K562 (cell line): ENCODE data around the gene TMC8. TPM values are rescaled to one million over a fixed set of nuclear protein-coding genes. Genes with fewer than 3 reads are reported as not detected.

ENCODE experiments used
- FOXA3 ChIP-seq, 2 experiments: fragments of 450-650 bp in 1 of 2; sonication (generic) in 1 of 2; formaldehyde crosslinking; IDR thresholded peaks in 1 of 2; conservative IDR thresholded peaks in 1 of 2; 2 replicates each; pipeline versions ENCODE4 v1.4.0 to v1.8.0; 2020 to 2022; ENCODE audit warnings: mild to moderate bottlenecking in 2 of 2, missing genetic modification reagents in 1 of 2
- GATAD2B ChIP-seq: fragments of 450-650 bp; IDR thresholded peaks from 2 replicates; pipeline ENCODE4 v1.6.1; 2017; ENCODE audit warnings: mild to moderate bottlenecking, borderline replicate concordance
- ILK ChIP-seq: fragments of 450-650 bp; IDR thresholded peaks from 2 replicates; pipeline ENCODE4 v1.6.1; 2016; ENCODE audit warnings: missing genetic modification characterization, low read depth, mild to moderate bottlenecking, missing compliant biosample characterization, moderate library complexity, borderline replicate concordance
- JUN ChIP-seq, 2 experiments: sonication (generic) in 1 of 2; formaldehyde crosslinking in 1 of 2; IDR thresholded peaks; 2 replicates each; pipeline versions ENCODE4 v1.6.1 to v1.8.0; 2012 to 2022; ENCODE audit warnings: borderline replicate concordance in 2 of 2, mild to moderate bottlenecking in 2 of 2, improper control_type of control experiment in 1 of 2, low read depth in 1 of 2, low read length in 1 of 2, missing genetic modification reagents in 1 of 2
- MCM7 ChIP-seq, 2 experiments: fragments of 450-650 bp; IDR thresholded peaks; 2 replicates each; pipeline ENCODE4 v1.6.1; 2016 to 2018
- MYC ChIP-seq, 2 experiments: fragments of 250-450 bp in 1 of 2; sonication (Bioruptor Pico) in 1 of 2; IDR thresholded peaks; 2 replicates each; pipeline versions ENCODE4 v1.5.1 to v1.6.1; 2012 to 2021; ENCODE audit warnings: low read depth in 2 of 2, borderline replicate concordance in 1 of 2, improper control_type of control experiment in 1 of 2, low read length in 1 of 2, mild to moderate bottlenecking in 1 of 2, moderate library complexity in 1 of 2
- NCOA1 ChIP-seq: fragments of 450-650 bp; IDR thresholded peaks from 2 replicates; pipeline ENCODE4 v1.6.1; 2016; ENCODE audit warnings: low read depth
- NR3C1 ChIP-seq: sonication (generic); formaldehyde crosslinking; IDR thresholded peaks from 2 replicates; pipeline ENCODE4 v1.8.1; 2022; ENCODE audit warnings: missing genetic modification reagents
- PTTG1 ChIP-seq: fragments of 450-650 bp; IDR thresholded peaks from 2 replicates; pipeline ENCODE4 v1.6.1; 2016; ENCODE audit warnings: low read depth, mild to moderate bottlenecking, missing genetic modification characterization, missing compliant biosample characterization
- SRSF1 ChIP-seq: fragments of 200-400 bp; formaldehyde crosslinking; IDR thresholded peaks from 2 replicates; pipeline ENCODE4 v1.6.1; 2017; ENCODE audit warnings: mild to moderate bottlenecking, low read depth, low read length, moderate library complexity
- TAF9B ChIP-seq: fragments of 450-650 bp; IDR thresholded peaks from 2 replicates; pipeline ENCODE4 v1.6.1; 2018; ENCODE audit warnings: mild to moderate bottlenecking; ENCODE audit not compliant: partially characterized antibody
- TARDBP ChIP-seq: fragments of 450-650 bp; IDR thresholded peaks from 2 replicates; pipeline ENCODE4 v1.6.1; 2016
- ZNF407 ChIP-seq: fragments of 450-650 bp; IDR thresholded peaks from 2 replicates; pipeline ENCODE4 v1.6.1; 2016; ENCODE audit warnings: low read depth
- ZNF707 ChIP-seq: fragments of 250-450 bp; sonication (Bioruptor Pico); conservative IDR thresholded peaks from 2 replicates; pipeline ENCODE4 v1.8.0; 2022; ENCODE audit warnings: inconsistent platforms, mild to moderate bottlenecking, moderate library complexity
- polyA plus RNA-seq, 8 experiments: library from polyadenylated mRNA; depleted of rRNA in 4 of 8; stranded (reverse) in 5 of 8; unstranded in 3 of 8; fragments of >200 nt; fragmentation: Nextera tagmentation in 2 of 8; fragmentation: Illumina TruSeq in 1 of 8; extraction: Ambion mirVana in 2 of 8; extraction: Trizol in 1 of 8; gene quantifications; 2 replicates each; pipeline versions ENCODE4 v1.2.1 to v1.2.3, GENCODE V29; 2011 to 2014; ENCODE audit warnings: inconsistent platforms in 1 of 8, missing spikeins in 1 of 8
- total RNA-seq, 7 experiments: library from RNA; depleted of rRNA in 6 of 7; stranded (reverse); fragments of >200 nt in 6 of 7; fragmentation: Illumina TruSeq in 2 of 7; extraction: Trizol in 2 of 7; gene quantifications; 2 replicates each; pipeline versions ENCODE4 v1.2.1 to v1.2.3, GENCODE V29; 2011 to 2021; ENCODE audit warnings: low replicate concordance in 1 of 7
- TF ChIP-seq, protein P1 (sequence below): fragments of 250-450 bp; sonication (Bioruptor Pico); IDR thresholded peaks from 2 replicates; pipeline ENCODE4 v1.8.0; 2021; ENCODE audit warnings: moderate library complexity, mild to moderate bottlenecking, inconsistent platforms
- TF ChIP-seq, protein P2 (sequence below): fragments of 450-650 bp; IDR thresholded peaks from 2 replicates; pipeline ENCODE4 v1.6.1; 2014; ENCODE audit warnings: low read depth, mild to moderate bottlenecking, moderate library complexity, borderline replicate concordance

TMC8 gene
- total and polyA plus RNA-seq, 9 of the 15 experiments (the other 6 are each of a cell fraction or from before 2014, with no cell fraction given) = 0.13 to 10.9 (median 2.8) TPM

DNA sequence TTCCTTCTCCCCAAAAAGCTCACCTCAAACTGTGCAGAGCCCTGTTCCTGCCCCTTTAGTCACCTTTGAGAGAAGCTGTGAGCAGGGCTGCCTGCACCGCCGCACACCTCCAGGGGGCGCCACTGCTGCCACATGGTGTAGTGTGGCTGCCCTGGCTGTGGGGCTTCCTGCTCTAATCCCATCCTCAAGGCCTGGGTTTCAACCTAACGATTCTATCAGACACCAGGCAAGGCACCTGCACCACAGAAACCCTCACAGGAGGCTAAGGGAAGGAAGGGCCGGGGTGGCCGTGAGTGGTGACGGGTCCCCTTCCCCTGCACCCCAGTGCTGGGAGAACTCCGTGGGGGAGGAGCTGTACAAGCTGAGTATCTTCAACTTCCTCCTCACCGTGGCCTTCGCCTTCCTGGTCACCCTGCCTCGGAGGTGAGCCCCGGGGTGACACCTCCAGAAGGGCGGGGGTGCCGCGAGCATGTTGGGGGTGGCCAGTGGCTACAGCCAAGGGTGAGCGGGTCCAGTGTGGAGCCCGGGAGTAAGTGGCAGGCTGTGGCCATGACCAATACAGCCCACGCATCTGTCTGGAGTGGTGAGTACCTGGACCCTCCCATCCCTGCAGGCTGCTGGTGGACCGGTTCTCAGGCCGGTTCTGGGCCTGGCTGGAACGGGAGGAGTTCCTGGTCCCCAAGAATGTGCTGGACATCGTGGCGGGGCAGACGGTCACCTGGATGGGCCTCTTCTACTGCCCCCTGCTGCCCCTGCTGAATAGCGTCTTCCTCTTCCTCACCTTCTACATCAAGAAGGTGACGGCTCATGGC lies 7.0 kb downstream of the TMC8 start (continued):
- TF ChIP-seq ZNF407 (no peak), PTTG1 (no peak), ZNF707 (no peak), JUN (IDR thresholded peaks at IDR 0.05; ENCODE audit: borderline replicate concordance, low read depth, low read length) (no peak), JUN (CRISPR knock-in tag; IDR thresholded peaks at IDR 0.05; ENCODE audit: borderline replicate concordance) (peak; percentile 15; the same call in 1 of the 2 replicates), MCM7 (IDR thresholded peaks at IDR 0.05) (no peak), TAF9B (no peak), TARDBP (no peak; the same call in 1 of the 2 replicates), ILK (no peak), SRSF1 (no peak), NR3C1 (no peak), GATAD2B (no peak), FOXA3 (CRISPR knock-in tag; conservative IDR thresholded peaks at IDR 0.05 in 1 of 2, IDR thresholded peaks at IDR 0.05 in 1 of 2) (no peak), MYC (IDR thresholded peaks at IDR 0.05; ENCODE audit: low read depth, low read length) (peak; percentile 97), MYC (CRISPR knock-in tag; IDR thresholded peaks at IDR 0.05; ENCODE audit: borderline replicate concordance, low read depth) (peak; percentile 64; the same call in 1 of the 2 replicates), NCOA1 (no peak)
- TF ChIP-seq, protein P1, sequence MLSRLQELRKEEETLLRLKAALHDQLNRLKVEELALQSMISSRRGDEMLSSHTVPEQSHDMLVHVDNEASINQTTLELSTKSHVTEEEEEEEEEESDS (CRISPR knock-in tag) = no peak
- TF ChIP-seq, protein P2, sequence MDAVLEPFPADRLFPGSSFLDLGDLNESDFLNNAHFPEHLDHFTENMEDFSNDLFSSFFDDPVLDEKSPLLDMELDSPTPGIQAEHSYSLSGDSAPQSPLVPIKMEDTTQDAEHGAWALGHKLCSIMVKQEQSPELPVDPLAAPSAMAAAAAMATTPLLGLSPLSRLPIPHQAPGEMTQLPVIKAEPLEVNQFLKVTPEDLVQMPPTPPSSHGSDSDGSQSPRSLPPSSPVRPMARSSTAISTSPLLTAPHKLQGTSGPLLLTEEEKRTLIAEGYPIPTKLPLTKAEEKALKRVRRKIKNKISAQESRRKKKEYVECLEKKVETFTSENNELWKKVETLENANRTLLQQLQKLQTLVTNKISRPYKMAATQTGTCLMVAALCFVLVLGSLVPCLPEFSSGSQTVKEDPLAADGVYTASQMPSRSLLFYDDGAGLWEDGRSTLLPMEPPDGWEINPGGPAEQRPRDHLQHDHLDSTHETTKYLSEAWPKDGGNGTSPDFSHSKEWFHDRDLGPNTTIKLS = peak; percentile 45; the same call in 1 of the 2 replicates
